Lower lobe of right lung (tissue), 2 donors: Measurements from ENCODE around the gene PARP11. TPM values are rescaled to one million over a fixed set of nuclear protein-coding genes. Genes with fewer than 3 reads are reported as not detected.

ENCODE experiments used
- ATAC-seq, 2 donors: fragments of 200-7000 bp; cut with Tn5 transposase; one replicate each; pipeline ENCODE4 v1.9.1; 2020 to 2022; ENCODE audit warnings: mild to moderate bottlenecking in 2 of 2, moderate library complexity in 2 of 2
- DNase-seq: peaks from one replicate; pipeline ENCODE4 v3.0.0-alpha.2; 2020
- H3K27ac ChIP-seq: fragments of 200-600 bp; one replicate; pipeline ENCODE4 v1.8.0; 2022
- H3K27me3 ChIP-seq: fragments of 200-600 bp; one replicate; pipeline ENCODE4 v1.8.0; 2022; ENCODE audit warnings: low read depth
- H3K36me3 ChIP-seq: fragments of 200-600 bp; one replicate; pipeline ENCODE4 v1.8.0; 2022; ENCODE audit warnings: mild to moderate bottlenecking
- H3K4me1 ChIP-seq: fragments of 200-600 bp; one replicate; pipeline ENCODE4 v1.8.0; 2022
- H3K4me3 ChIP-seq: fragments of 200-600 bp; one replicate; pipeline ENCODE4 v1.8.0; 2022; ENCODE audit warnings: mild to moderate bottlenecking
- H3K9me3 ChIP-seq: fragments of 200-600 bp; one replicate; pipeline ENCODE4 v1.8.0; 2022
- intact Hi-C: fragments of 100-400 bp; cut with DNase I; formaldehyde crosslinking; loops from one replicate; pipeline ENCODE4 v1.11.0; 2022
- total RNA-seq: library from RNA; stranded (reverse); fragmentation: NEBNext Ultra II Directional; extraction: Animal tissue kit (Norgen Biotek cat#: 25700); gene quantifications from one replicate; pipeline ENCODE4 v1.2.1, GENCODE V29; 2021
- TF ChIP-seq, protein P1 (sequence below): fragments of 200-600 bp; IDR thresholded peaks from one replicate; pipeline ENCODE4 v1.8.0; 2022; ENCODE audit warnings: antibody characterized with exemption, mild to moderate bottlenecking
- donor health status: DM: no; HTN: yes; CAD: no; lungs with severe emphysema.

PARP11 gene
- total RNA-seq, 1 donor from 2014 or later: 14.0 TPM

DNA sequence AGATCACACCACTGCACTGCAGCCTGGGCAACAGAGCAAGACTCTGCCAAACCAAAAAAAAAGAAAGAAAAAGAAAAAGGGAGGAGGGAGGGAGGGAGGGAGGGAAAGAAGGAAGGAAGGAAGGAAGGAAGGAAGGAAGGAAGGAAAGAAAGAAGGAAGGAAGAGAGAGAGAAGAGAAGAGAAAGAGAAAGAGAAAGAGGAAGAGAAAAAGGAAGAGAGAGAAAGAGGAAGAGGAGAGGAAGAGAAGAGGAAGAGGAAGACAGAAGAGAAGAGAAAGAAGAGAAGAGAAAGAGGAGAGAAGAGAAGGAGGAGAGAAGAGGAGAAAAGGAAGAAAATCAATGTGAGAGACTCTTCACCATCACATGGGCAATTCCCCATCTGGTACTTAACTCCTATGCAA is 62.7 kb downstream of the PARP11 start:
- ATAC-seq (no peak), DNase-seq (no peak)
- H3K36me3 ChIP-seq: peaks cover 24% of the 10 kb centered on the region
- H3K27ac ChIP-seq: no peak overlapping the region
- intact Hi-C loops: no loop called here
- no peaks in the 10 kb centered on the region for H3K9me3 ChIP-seq
- TF ChIP-seq, protein P1, sequence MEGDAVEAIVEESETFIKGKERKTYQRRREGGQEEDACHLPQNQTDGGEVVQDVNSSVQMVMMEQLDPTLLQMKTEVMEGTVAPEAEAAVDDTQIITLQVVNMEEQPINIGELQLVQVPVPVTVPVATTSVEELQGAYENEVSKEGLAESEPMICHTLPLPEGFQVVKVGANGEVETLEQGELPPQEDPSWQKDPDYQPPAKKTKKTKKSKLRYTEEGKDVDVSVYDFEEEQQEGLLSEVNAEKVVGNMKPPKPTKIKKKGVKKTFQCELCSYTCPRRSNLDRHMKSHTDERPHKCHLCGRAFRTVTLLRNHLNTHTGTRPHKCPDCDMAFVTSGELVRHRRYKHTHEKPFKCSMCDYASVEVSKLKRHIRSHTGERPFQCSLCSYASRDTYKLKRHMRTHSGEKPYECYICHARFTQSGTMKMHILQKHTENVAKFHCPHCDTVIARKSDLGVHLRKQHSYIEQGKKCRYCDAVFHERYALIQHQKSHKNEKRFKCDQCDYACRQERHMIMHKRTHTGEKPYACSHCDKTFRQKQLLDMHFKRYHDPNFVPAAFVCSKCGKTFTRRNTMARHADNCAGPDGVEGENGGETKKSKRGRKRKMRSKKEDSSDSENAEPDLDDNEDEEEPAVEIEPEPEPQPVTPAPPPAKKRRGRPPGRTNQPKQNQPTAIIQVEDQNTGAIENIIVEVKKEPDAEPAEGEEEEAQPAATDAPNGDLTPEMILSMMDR: no peak
- no peaks in the 10 kb centered on the region for H3K27me3 ChIP-seq
- no peaks in the 10 kb centered on the region for H3K4me1 ChIP-seq
- no peak overlapping the region for H3K4me3 ChIP-seq

DNA sequence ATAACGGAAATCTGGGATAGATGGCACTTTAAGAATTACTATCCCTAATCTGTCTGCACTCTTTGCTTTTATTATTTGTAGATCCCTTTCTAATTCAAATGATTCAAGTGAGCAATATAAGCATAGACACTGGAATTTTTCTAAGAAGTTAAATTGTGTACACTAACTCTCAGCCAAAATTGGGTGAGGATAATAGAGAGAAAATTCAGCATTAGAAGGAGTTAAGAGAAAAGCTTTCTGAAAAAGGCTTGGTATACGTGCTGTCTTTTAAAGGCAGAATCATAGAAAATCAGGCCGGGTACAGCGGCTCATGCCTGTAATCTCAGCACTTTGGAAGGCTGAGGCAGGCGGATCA is 63.2 kb downstream of the PARP11 start:
- ATAC-seq (no peak), DNase-seq (no peak)
- H3K9me3 ChIP-seq: no peaks in the 10 kb centered on the region
- TF ChIP-seq, protein P1: no peak
- intact Hi-C loops: no loop called here
- peaks cover 24% of the 10 kb centered on the region for H3K36me3 ChIP-seq
- H3K27ac ChIP-seq: no peak overlapping the region
- no peaks in the 10 kb centered on the region for H3K4me1 ChIP-seq
- H3K4me3 ChIP-seq: no peak overlapping the region
- no peaks in the 10 kb centered on the region for H3K27me3 ChIP-seq

DNA sequence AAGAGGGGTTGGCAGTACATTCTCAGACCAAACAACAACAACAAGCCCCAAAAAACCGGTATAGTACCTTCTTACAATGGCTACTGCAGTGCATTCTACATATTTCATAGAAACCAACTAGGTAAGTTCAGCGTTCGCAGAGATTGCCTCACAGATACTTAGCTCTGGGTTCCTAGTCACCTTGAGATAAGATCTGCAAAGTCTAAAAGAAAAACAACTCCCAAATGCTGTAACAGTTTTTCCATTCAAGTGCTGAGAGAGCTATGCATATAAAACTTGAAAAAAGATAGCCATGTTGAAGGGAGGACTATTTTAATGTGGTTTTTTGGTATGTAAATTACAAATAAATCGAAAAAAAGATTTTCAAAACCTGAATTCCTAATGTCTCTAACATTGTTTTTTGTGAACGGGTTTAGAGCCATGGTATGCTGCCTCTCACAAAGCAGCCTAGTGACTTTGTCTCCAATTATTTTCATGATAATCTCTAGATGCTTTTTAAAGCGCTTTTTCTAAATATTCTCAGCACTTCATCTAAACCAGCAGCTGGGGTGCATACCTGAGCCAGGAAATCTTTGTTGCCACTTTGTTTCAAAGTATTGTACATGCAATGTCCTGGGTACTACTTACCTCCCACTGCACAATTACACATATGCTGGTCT is 63.7 kb downstream of the PARP11 start:
- intact Hi-C loops: loop anchor here (10.0 kb wide), 1 partner anchor 505 kb away; no protein-coding TSS in a partner anchor

DNA sequence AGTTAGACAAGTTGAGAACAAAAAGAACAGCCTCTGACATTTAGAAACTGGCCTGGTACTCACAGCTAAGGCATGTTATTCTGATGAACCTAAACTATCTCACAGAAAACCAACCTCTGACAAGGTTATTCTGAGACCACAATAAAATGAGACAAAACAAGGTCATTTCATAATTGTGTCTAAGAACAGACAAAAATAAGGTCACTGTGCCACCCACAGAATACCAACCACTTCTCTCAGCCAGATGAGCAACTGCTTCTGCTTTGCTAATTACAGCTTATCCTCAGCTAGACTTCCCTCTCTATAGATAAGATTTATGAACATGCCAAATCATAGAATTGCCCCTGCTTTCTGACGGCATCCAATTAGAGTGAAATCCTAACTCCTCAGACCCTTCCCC is 68.1 kb downstream of the PARP11 start:
- ATAC-seq: no peak

More for the DNA sequence above, 63.7 kb downstream of the PARP11 start:
- H3K4me3 ChIP-seq: no peak overlapping the region
- H3K36me3 ChIP-seq: peaks cover 24% of the 10 kb centered on the region
- no peaks in the 10 kb centered on the region for H3K27me3 ChIP-seq
- no peaks in the 10 kb centered on the region for H3K4me1 ChIP-seq
- no peak for DNase-seq
- no peak for ATAC-seq
- no peaks in the 10 kb centered on the region for H3K9me3 ChIP-seq
- TF ChIP-seq, protein P1: no peak
- H3K27ac ChIP-seq: no peak overlapping the region

DNA sequence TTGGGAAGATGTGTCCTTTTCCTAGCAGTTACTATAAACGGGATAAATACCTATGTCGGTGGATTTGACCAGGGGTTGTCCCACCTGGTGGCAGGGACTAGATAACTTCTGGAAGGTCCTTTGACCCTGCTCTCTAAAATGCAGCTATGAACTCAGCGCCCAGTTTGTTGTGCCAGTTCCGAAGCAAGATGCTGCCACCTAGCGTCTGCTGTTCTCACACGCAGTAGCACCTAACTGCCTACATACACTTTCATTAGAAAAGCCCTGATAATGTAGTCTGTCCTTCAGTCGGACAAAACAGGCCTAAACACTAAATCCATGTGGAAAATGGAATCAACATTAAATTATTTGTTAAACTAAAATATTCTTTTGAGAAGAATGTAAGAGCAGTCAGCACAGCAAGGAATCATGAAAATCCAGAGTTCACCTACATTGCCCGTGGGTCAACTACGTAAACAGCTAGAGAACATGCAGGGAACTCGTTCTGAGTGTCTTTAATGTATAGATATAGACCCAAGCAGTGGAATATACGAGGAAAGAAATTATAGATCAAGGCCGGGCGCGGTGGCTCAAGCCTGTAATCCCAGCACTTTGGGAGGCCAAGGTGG is 69.2 kb downstream of the PARP11 start:
- DNase-seq (peak; percentile 71), ATAC-seq (peak; percentile 68 to 76)
- Histone ChIP-seq H3K27me3 (no peaks in the 10 kb centered on the region), H3K27ac (no peak overlapping the region), H3K4me1 (no peaks in the 10 kb centered on the region), H3K9me3 (no peaks in the 10 kb centered on the region), H3K4me3 (no peak overlapping the region), H3K36me3 (peaks cover 11% of the 10 kb centered on the region)
- TF ChIP-seq, protein P1: peak; percentile 87
- intact Hi-C loops: loop anchor here (10.0 kb wide), 1 partner anchor 499 kb away; no protein-coding TSS in a partner anchor

More for the DNA sequence above, 68.1 kb downstream of the PARP11 start:
- Histone ChIP-seq H3K4me3 (no peak overlapping the region), H3K27me3 (no peaks in the 10 kb centered on the region), H3K27ac (no peak overlapping the region), H3K9me3 (no peaks in the 10 kb centered on the region), H3K36me3 (peaks cover 11% of the 10 kb centered on the region), H3K4me1 (no peaks in the 10 kb centered on the region)
- TF ChIP-seq, protein P1: no peak
- intact Hi-C loops: loop anchor here (10.0 kb wide), 1 partner anchor 500 kb away; no protein-coding TSS in a partner anchor
- no peak for DNase-seq
